Measurements from ENCODE around the gene INO80C. TPM values are rescaled to one million over a fixed set of nuclear protein-coding genes. Genes with fewer than 3 reads are reported as not detected.

The INO80C gene
- total RNA-seq, 2 experiments from 2014 or later, result 5.9 to 10.3 TPM

DNA sequence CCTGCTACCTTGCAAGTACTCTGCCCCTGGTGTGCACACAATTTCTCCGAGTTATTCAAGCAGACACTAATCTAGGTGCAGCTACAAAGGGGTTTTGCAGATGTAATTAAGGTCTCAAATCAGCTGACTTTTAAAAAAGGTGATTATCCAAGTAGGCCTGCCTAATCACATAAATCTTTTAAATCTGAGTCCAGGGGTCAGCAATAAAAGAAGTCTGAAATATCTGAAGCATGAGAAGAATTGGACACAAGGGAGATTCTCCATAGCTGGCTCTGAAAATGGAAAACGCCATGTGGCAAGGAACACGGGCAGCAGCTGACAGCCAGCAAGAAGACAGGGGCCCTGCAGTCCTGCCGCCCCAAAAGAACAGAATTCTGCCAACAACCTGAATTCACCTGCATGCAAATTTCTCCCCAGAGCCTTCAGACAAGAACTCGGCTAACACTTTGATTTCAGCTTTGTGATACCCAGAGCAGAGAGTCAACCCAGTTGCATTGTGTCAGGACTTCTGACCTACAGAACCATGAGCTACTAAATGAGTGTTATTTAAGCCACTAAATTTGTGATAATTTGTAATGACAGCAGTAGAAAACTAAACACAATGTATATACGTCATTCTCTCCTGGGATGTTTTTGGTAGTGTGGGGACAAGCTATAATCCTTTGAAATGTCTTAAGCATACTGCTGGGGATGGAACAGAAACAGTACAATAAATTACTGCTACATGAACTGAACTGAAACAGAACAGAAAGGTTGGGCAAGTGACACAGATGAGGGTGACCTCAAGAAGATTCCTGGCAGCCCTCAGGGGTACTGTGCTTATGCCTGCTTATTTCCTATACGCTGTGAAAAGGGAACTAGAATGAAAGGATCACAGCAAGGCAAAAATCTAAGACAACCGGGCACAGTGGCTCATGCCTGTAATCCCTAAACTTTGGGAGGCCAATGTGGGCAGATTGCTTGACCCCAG is 3.2 kb downstream of the INO80C start:
- intact Hi-C loops (cut with micrococcal nuclease; ENCODE audit: unreplicated experiment), result loop anchor here (5.0 kb wide), 1 partner anchor 87 kb away; no protein-coding TSS in a partner anchor
- no peak for DNase-seq (ENCODE audit: low spot score)
- Histone ChIP-seq H3K9me3 (ENCODE audit: low read length) (no peaks in the 10 kb centered on the region), H4K20me1 (ENCODE audit: insufficient read depth, low read length) (no peaks in the 10 kb centered on the region), H3K4me1 (ENCODE audit: insufficient read depth, low read length, poor library complexity, severe bottlenecking) (peaks cover 11% of the 10 kb centered on the region), H2AFZ (ENCODE audit: low read length) (no peak overlapping the region), H3K79me2 (ENCODE audit: insufficient read depth, low read depth, low read length) (no peaks in the 10 kb centered on the region), H3K36me3 (ENCODE audit: insufficient read depth, low read length) (no peaks in the 10 kb centered on the region), H3K4me3 (ENCODE audit: low read depth, low read length, poor library complexity, severe bottlenecking) (no peak overlapping the region), H3K4me2 (ENCODE audit: low read length) (no peak overlapping the region), H3K9me2 (ENCODE audit: insufficient read depth, low read length) (no peaks in the 10 kb centered on the region), H3K27ac (ENCODE audit: low read depth, low read length, poor library complexity, severe bottlenecking) (no peak overlapping the region)
- BruUV-seq (replicated peaks), result no TSS peak
- ChIA-PET CTCF (ENCODE audit: unreplicated experiment) (interaction anchor here (0.5 kb wide), 1 partner anchor 84 kb away, joined by 6 read pairs; no protein-coding TSS in a partner anchor), POLR2A (interaction anchor here (0.8 kb wide), 1 partner anchor 82 kb away, joined by 4 read pairs; no protein-coding TSS in a partner anchor)
- no peak for TF ChIP-seq EZH2phosphoT487 (IDR thresholded peaks at IDR 0.05; ENCODE audit: borderline replicate concordance, low read depth, low read length)
- TF ChIP-seq, protein P1, sequence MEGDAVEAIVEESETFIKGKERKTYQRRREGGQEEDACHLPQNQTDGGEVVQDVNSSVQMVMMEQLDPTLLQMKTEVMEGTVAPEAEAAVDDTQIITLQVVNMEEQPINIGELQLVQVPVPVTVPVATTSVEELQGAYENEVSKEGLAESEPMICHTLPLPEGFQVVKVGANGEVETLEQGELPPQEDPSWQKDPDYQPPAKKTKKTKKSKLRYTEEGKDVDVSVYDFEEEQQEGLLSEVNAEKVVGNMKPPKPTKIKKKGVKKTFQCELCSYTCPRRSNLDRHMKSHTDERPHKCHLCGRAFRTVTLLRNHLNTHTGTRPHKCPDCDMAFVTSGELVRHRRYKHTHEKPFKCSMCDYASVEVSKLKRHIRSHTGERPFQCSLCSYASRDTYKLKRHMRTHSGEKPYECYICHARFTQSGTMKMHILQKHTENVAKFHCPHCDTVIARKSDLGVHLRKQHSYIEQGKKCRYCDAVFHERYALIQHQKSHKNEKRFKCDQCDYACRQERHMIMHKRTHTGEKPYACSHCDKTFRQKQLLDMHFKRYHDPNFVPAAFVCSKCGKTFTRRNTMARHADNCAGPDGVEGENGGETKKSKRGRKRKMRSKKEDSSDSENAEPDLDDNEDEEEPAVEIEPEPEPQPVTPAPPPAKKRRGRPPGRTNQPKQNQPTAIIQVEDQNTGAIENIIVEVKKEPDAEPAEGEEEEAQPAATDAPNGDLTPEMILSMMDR (conservative IDR thresholded peaks at IDR 0.05; ENCODE audit: low read length), result no peak

DNA sequence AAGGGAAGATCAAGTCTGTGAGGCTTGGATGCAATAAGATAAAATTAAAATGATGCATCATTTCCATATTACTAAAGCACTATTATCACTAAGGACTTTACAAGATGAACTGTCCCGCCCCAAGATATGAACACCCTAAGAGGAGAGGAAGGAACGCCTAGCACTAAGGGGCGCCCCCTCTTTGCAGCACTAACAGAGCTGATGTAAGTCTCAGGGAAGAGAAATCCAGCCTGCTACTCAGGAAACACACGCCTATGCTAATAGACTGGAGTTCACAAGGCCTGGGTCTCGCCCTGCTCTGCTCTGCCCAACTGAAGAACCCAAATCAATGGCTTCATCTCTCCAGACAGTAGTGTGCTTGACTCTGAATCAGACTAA is 6.1 kb downstream of the INO80C start:
- Histone ChIP-seq H2AFZ (ENCODE audit: low read length) (no peak overlapping the region), H3K4me1 (ENCODE audit: insufficient read depth, low read length, poor library complexity, severe bottlenecking) (peaks cover 6% of the 10 kb centered on the region), H3K36me3 (ENCODE audit: insufficient read depth, low read length) (no peaks in the 10 kb centered on the region), H3K4me2 (ENCODE audit: low read length) (no peak overlapping the region), H4K20me1 (ENCODE audit: insufficient read depth, low read length) (no peaks in the 10 kb centered on the region), H3K79me2 (ENCODE audit: insufficient read depth, low read depth, low read length) (no peaks in the 10 kb centered on the region), H3K27ac (ENCODE audit: low read depth, low read length, poor library complexity, severe bottlenecking) (no peak overlapping the region), H3K9me2 (ENCODE audit: insufficient read depth, low read length) (no peaks in the 10 kb centered on the region), H3K9me3 (ENCODE audit: low read length) (no peaks in the 10 kb centered on the region), H3K4me3 (ENCODE audit: low read depth, low read length, poor library complexity, severe bottlenecking) (no peak overlapping the region)
- ChIA-PET CTCF (ENCODE audit: unreplicated experiment) (no interaction called here), POLR2A (no interaction called here)
- no TSS peak for BruUV-seq (replicated peaks)
- no peak for DNase-seq (ENCODE audit: low spot score)
- intact Hi-C loops (cut with micrococcal nuclease; ENCODE audit: unreplicated experiment), result no loop called here
- TF ChIP-seq EZH2phosphoT487 (IDR thresholded peaks at IDR 0.05; ENCODE audit: borderline replicate concordance, low read depth, low read length), result no peak
- TF ChIP-seq, protein P1 (conservative IDR thresholded peaks at IDR 0.05; ENCODE audit: low read length), result no peak

All from OCI-LY7 (cell line).